Measurements from ENCODE around the gene ZCCHC4.
A peak's percentile ranks its signal among the peaks of the same experiment; 100 is the strongest.
"Not testable (repeated sequence)": the region's sequence is repeated elsewhere in the genome, so short reads cannot be mapped to it uniquely, and the experiment has no call there.

Gene ZCCHC4

GRCh38 chr4:25328463-25328862 is 15.9 kb downstream of the ZCCHC4 start:
- DNase-seq, result not testable (repeated sequence)

- no peak for DNase-seq
Measured at GRCh38 chr4:25330335-25330734, 17.8 kb downstream of the ZCCHC4 start.

- no peak for DNase-seq
Measured at GRCh38 chr4:25330905-25331808, 18.6 kb downstream of the ZCCHC4 start.

GRCh38 chr4:25343671-25344070 is 31.1 kb downstream of the ZCCHC4 start:
- no peak for DNase-seq

- no peak for DNase-seq
Measured at GRCh38 chr4:25345744-25346143, 33.2 kb downstream of the ZCCHC4 start.

- no peak for DNase-seq
Measured at GRCh38 chr4:25346913-25347312, 34.3 kb downstream of the ZCCHC4 start.

GRCh38 chr4:25347473-25347872 is 34.9 kb downstream of the ZCCHC4 start:
- no peak for DNase-seq

GRCh38 chr4:25347971-25348370 is 35.4 kb downstream of the ZCCHC4 start:
- no peak for DNase-seq

- DNase-seq, result no peak
Measured at GRCh38 chr4:25350561-25350960, 38.0 kb downstream of the ZCCHC4 start.

GRCh38 chr4:25351777-25352416 is 39.3 kb downstream of the ZCCHC4 start:
- no peak for DNase-seq

GRCh38 chr4:25356068-25356467 is 43.5 kb downstream of the ZCCHC4 start:
- no peak for DNase-seq

GRCh38 chr4:25358515-25359275 is 46.1 kb downstream of the ZCCHC4 start:
- no peak for DNase-seq

- no peak for DNase-seq
Measured at GRCh38 chr4:25361253-25361652, 48.7 kb downstream of the ZCCHC4 start.

GRCh38 chr4:25367004-25367621 is 54.5 kb downstream of the ZCCHC4 start:
- DNase-seq, result peak; percentile 11

GRCh38 chr4:25367877-25368276 is 55.3 kb downstream of the ZCCHC4 start:
- no peak for DNase-seq

GRCh38 chr4:25368315-25368714 is 55.7 kb downstream of the ZCCHC4 start:
- no peak for DNase-seq

GRCh38 chr4:25370242-25370641 is 57.7 kb downstream of the ZCCHC4 start:
- no peak for DNase-seq

- not testable (repeated sequence) for DNase-seq
Measured at GRCh38 chr4:25372549-25372948, 60.0 kb downstream of the ZCCHC4 start.

- peak; percentile 64 for DNase-seq
Measured at GRCh38 chr4:25376754-25377571, 64.4 kb downstream of the ZCCHC4 start, which contains the start of gene ANAPC4. ANAPC4 (plus strand) TSS chr4:25377263; CDS start chr4:25377428, 165 bp downstream.

GRCh38 chr4:25377572-25378436 is 65.2 kb downstream of the ZCCHC4 start:
- no peak for DNase-seq

GRCh38 chr4:25378437-25378743 is 65.8 kb downstream of the ZCCHC4 start:
- DNase-seq, result no peak
